HEK293 (cell line): ENCODE results near the gene DYNLL2.
"Not testable (repeated sequence)": the region's sequence is repeated elsewhere in the genome, so short reads cannot be mapped to it uniquely, and the experiment has no call there.

ENCODE experiments used
- CTCF ChIA-PET: fragments of 350-600 bp; formaldehyde crosslinking; extraction: SDS; loops from one replicate; lab custom pipeline; 2021; ENCODE audit warnings: antibody characterized with exemption; lab: Yijun Ruan, JAX
- POLR2A ChIA-PET: fragments of 300-600 bp; formaldehyde crosslinking; extraction: SDS; loops from one replicate; lab custom pipeline; 2020; ENCODE audit warnings: antibody characterized with exemption, inconsistent platforms; lab: Yijun Ruan, JAX
- H3K27ac ChIP-seq: fragments of 200-500 bp; sonication (Bioruptor generic); 2 replicates; pipeline ENCODE4 v1.5.1; 2014; ENCODE audit warnings: low read depth, low read length, control low read depth, inconsistent platforms; ENCODE audit errors: extremely low read depth
- H3K36me3 ChIP-seq, 2 experiments: fragments of 200-500 bp in 1 of 2; sonication (Bioruptor generic) in 1 of 2; 1 replicate in 1 of 2; 2 replicates in 1 of 2; pipeline ENCODE4 v1.5.1; 2014 to 2017; ENCODE audit warnings: inconsistent platforms in 2 of 2, low read length in 2 of 2; ENCODE audit not compliant: control insufficient read depth in 2 of 2, insufficient read depth in 1 of 2
- H3K4me1 ChIP-seq: fragments of 200-500 bp; sonication (Bioruptor generic); 2 replicates; pipeline ENCODE4 v1.5.1; 2014; ENCODE audit warnings: mild to moderate bottlenecking, low read length, inconsistent platforms; ENCODE audit not compliant: control insufficient read depth, insufficient read depth
- H3K4me3 ChIP-seq: 2 replicates; pipeline ENCODE4 v1.5.1; 2011; ENCODE audit warnings: low read depth, mild to moderate bottlenecking, control low read depth, low read length, moderate library complexity
- H3K9me3 ChIP-seq: fragments of 200-500 bp; sonication (Bioruptor generic); 2 replicates; pipeline ENCODE4 v1.5.1; 2014; ENCODE audit warnings: low read depth, low read length, inconsistent platforms; ENCODE audit not compliant: control insufficient read depth, insufficient read depth
- HOXC10 ChIP-seq: sonication (generic); formaldehyde crosslinking; IDR thresholded peaks from 2 replicates; pipeline ENCODE4 v1.8.1; 2023; ENCODE audit warnings: mild to moderate bottlenecking, missing genetic modification reagents
- KLF10 ChIP-seq: fragments of 450-650 bp; IDR thresholded peaks from 2 replicates; pipeline ENCODE4 v1.5.1; 2018; ENCODE audit warnings: missing biosample characterization, mild to moderate bottlenecking, missing genetic modification characterization
- PRDM10 ChIP-seq: fragments of 450-650 bp; formaldehyde crosslinking; IDR thresholded peaks from 2 replicates; pipeline ENCODE4 v1.5.1; 2016; ENCODE audit warnings: missing biosample characterization, missing genetic modification characterization
- SP3 ChIP-seq: fragments of 450-650 bp; formaldehyde crosslinking; IDR thresholded peaks from 2 replicates; pipeline ENCODE4 v1.5.1; 2016; ENCODE audit warnings: missing biosample characterization, missing genetic modification characterization
- TCF7L2 ChIP-seq: IDR thresholded peaks from 2 replicates; pipeline ENCODE4 v1.6.1; 2011; ENCODE audit warnings: low read depth, mild to moderate bottlenecking, inconsistent platforms, low read length, moderate library complexity, borderline replicate concordance
- ZBTB10 ChIP-seq: fragments of 450-650 bp; formaldehyde crosslinking; IDR thresholded peaks from 2 replicates; pipeline ENCODE4 v1.5.1; 2016; ENCODE audit warnings: missing biosample characterization, missing genetic modification characterization
- ZNF10 ChIP-seq: fragments of 450-650 bp; formaldehyde crosslinking; IDR thresholded peaks from 2 replicates; pipeline ENCODE4 v1.5.1; 2017; ENCODE audit warnings: missing biosample characterization, missing genetic modification characterization
- ZNF148 ChIP-seq: fragments of 450-650 bp; formaldehyde crosslinking; IDR thresholded peaks from 2 replicates; pipeline ENCODE4 v1.5.0; 2017; ENCODE audit warnings: missing biosample characterization, missing genetic modification characterization, borderline replicate concordance
- ZNF311 ChIP-seq: fragments of 450-650 bp; formaldehyde crosslinking; IDR thresholded peaks from 2 replicates; pipeline ENCODE4 v1.5.1; 2017; ENCODE audit warnings: missing biosample characterization, missing genetic modification characterization, borderline replicate concordance
- ZNF324 ChIP-seq: fragments of 450-650 bp; formaldehyde crosslinking; IDR thresholded peaks from 2 replicates; pipeline ENCODE4 v1.5.1; 2016; ENCODE audit warnings: missing biosample characterization, missing genetic modification characterization
- ZNF335 ChIP-seq: fragments of 450-650 bp; formaldehyde crosslinking; conservative IDR thresholded peaks from 2 replicates; pipeline ENCODE4 v1.5.1; 2016; ENCODE audit warnings: missing biosample characterization, missing genetic modification characterization
- ZNF624 ChIP-seq: fragments of 450-650 bp; formaldehyde crosslinking; IDR thresholded peaks from 2 replicates; pipeline ENCODE4 v1.5.1; 2017; ENCODE audit warnings: missing biosample characterization, missing genetic modification characterization
- ZNF658 ChIP-seq: fragments of 450-650 bp; formaldehyde crosslinking; IDR thresholded peaks from 2 replicates; pipeline ENCODE4; 2016; ENCODE audit warnings: missing biosample characterization, missing genetic modification characterization
- ZNF830 ChIP-seq: fragments of 450-650 bp; IDR thresholded peaks from 2 replicates; pipeline ENCODE4 v1.5.0; 2018; ENCODE audit warnings: missing biosample characterization, missing genetic modification characterization, low read depth, mild to moderate bottlenecking, moderate library complexity
- ZNF843 ChIP-seq: fragments of 450-650 bp; formaldehyde crosslinking; IDR thresholded peaks from 2 replicates; pipeline ENCODE4 v1.5.1; 2016; ENCODE audit warnings: missing biosample characterization, missing genetic modification characterization

DYNLL2 gene

GRCh38 chr17:58065238-58065637 is 18.0 kb upstream of the DYNLL2 start (continued):
- TF ChIP-seq ZBTB10 (tag by site-specific recombination), result no peak

GRCh38 chr17:58066401-58066800 is 16.8 kb upstream of the DYNLL2 start:
- ChIA-PET POLR2A (no interaction called here), CTCF (no interaction called here)
- no peak for TF ChIP-seq PRDM10
- no peak for TF ChIP-seq TCF7L2
- no peak for TF ChIP-seq ZNF830 (tag by site-specific recombination)
- TF ChIP-seq ZNF843 (tag by site-specific recombination), result no peak

GRCh38 chr17:58072862-58073261 is 10.4 kb upstream of the DYNLL2 start:
- Histone ChIP-seq H3K4me3 (no peak overlapping the region), H3K9me3 (no peaks in the 10 kb centered on the region), H3K27ac (no peak overlapping the region), H3K36me3 (no peaks in the 10 kb centered on the region), H3K4me1 (no peaks in the 10 kb centered on the region)
- TF ChIP-seq ZNF624 (tag by site-specific recombination) (no peak), SP3 (no peak), ZNF148 (tag by site-specific recombination) (no peak), ZNF10 (tag by site-specific recombination) (no peak), ZNF658 (tag by site-specific recombination) (no peak), ZNF324 (no peak), ZNF335 (tag by site-specific recombination) (no peak), KLF10 (no peak), HOXC10 (CRISPR knock-in tag) (no peak), ZNF311 (no peak)
- POLR2A ChIA-PET, result interaction anchor here (2.7 kb wide), 1 partner anchor 10 kb away, joined by 13 read pairs; the partner anchor contains the start of gene DYNLL2
- CTCF ChIA-PET, result interaction anchor here (0.6 kb wide), 1 partner anchor 126 kb away, joined by 3 read pairs; no protein-coding TSS in a partner anchor

More at GRCh38 chr17:58066401-58066800, 16.8 kb upstream of the DYNLL2 start:
- no peak overlapping the region for H3K4me3 ChIP-seq
- H3K4me1 ChIP-seq, result no peaks in the 10 kb centered on the region
- H3K36me3 ChIP-seq, result no peaks in the 10 kb centered on the region
- no peaks in the 10 kb centered on the region for H3K9me3 ChIP-seq
- H3K27ac ChIP-seq, result no peak overlapping the region

- CTCF ChIA-PET, result interaction anchor here (0.6 kb wide), 1 partner anchor 127 kb away, joined by 3 read pairs; no protein-coding TSS in a partner anchor
- H3K36me3 ChIP-seq, H3K4me1 ChIP-seq, H3K27ac ChIP-seq, H3K9me3 ChIP-seq, H3K4me3 ChIP-seq, POLR2A ChIA-PET: not testable (repeated sequence)
These were observed 10.0 kb upstream of the DYNLL2 start for GRCh38 chr17:58073266-58073665.

GRCh38 chr17:58074406-58074805 is 8.8 kb upstream of the DYNLL2 start:
- H3K27ac ChIP-seq, H3K4me1 ChIP-seq, H3K9me3 ChIP-seq, H3K36me3 ChIP-seq, H3K4me3 ChIP-seq, CTCF ChIA-PET: not testable (repeated sequence)
- POLR2A ChIA-PET, result interaction anchor here (1.5 kb wide), 1 partner anchor 67 kb away, joined by 3 read pairs; the partner anchor contains the start of gene SRSF1
